SK-N-SH treated with all-trans-retinoic acid at 6 μM for 48 hours (cell line): ENCODE results near the gene STIP1.
A peak's percentile ranks its signal among the peaks of the same experiment; 100 is the strongest.

Source experiments
- ATAC-seq: fragments of 200-7000 bp; cut with Tn5 transposase; 3 replicates; pipeline ENCODE4 v1.9.1; 2020; ENCODE audit warnings: mild to moderate bottlenecking, moderate library complexity
- CREB5 ChIP-seq: fragments of 250-450 bp; sonication (Bioruptor Pico); IDR thresholded peaks from 2 replicates; pipeline ENCODE4 v1.5.1; 2020; ENCODE audit warnings: low read depth, mild to moderate bottlenecking, moderate library complexity
- CSDC2 ChIP-seq: fragments of 250-450 bp; sonication (Bioruptor Pico); IDR thresholded peaks from 2 replicates; pipeline ENCODE4 v1.5.0; 2020; ENCODE audit warnings: mild to moderate bottlenecking, moderate library complexity
- CSRNP3 ChIP-seq: fragments of 250-450 bp; sonication (Bioruptor Pico); IDR thresholded peaks from 2 replicates; pipeline ENCODE4 v1.5.1; 2021; ENCODE audit warnings: mild to moderate bottlenecking, moderate library complexity
- ESRRG ChIP-seq: fragments of 250-450 bp; sonication (Bioruptor Pico); IDR thresholded peaks from 2 replicates; pipeline ENCODE4 v1.6.1; 2021; ENCODE audit warnings: mild to moderate bottlenecking
- ISL1 ChIP-seq: fragments of 250-450 bp; sonication (Bioruptor Pico); IDR thresholded peaks from 2 replicates; pipeline ENCODE4 v2.1.2; 2022; ENCODE audit warnings: mild to moderate bottlenecking, moderate library complexity
- OSR1 ChIP-seq: fragments of 250-450 bp; sonication (Bioruptor Pico); IDR thresholded peaks from 2 replicates; pipeline ENCODE4 v1.8.0; 2022; ENCODE audit warnings: moderate library complexity, mild to moderate bottlenecking, inconsistent platforms
- PATZ1 ChIP-seq: fragments of 250-450 bp; sonication (Bioruptor Pico); IDR thresholded peaks from 2 replicates; pipeline ENCODE4 v1.8.0; 2020; ENCODE audit warnings: mild to moderate bottlenecking, moderate library complexity, borderline replicate concordance
- POU6F1 ChIP-seq: fragments of 250-450 bp; sonication (Bioruptor Pico); IDR thresholded peaks from 2 replicates; pipeline ENCODE4 v1.8.0; 2021; ENCODE audit warnings: low read depth, mild to moderate bottlenecking, moderate library complexity, borderline replicate concordance
- SNAI2 ChIP-seq: fragments of 250-450 bp; sonication (Bioruptor Pico); IDR thresholded peaks from 2 replicates; pipeline ENCODE4 v1.5.0; 2020; ENCODE audit warnings: mild to moderate bottlenecking, moderate library complexity
- TOX ChIP-seq: fragments of 250-450 bp; sonication (Bioruptor Pico); IDR thresholded peaks from 2 replicates; pipeline ENCODE4 v1.8.0; 2021; ENCODE audit warnings: mild to moderate bottlenecking, moderate library complexity, borderline replicate concordance
- TSHZ2 ChIP-seq: fragments of 250-450 bp; sonication (Bioruptor Pico); IDR thresholded peaks from 2 replicates; pipeline ENCODE4 v1.5.0; 2020; ENCODE audit warnings: mild to moderate bottlenecking, moderate library complexity
- ZFP3 ChIP-seq: fragments of 250-450 bp; sonication (Bioruptor Pico); IDR thresholded peaks from 2 replicates; pipeline ENCODE4 v1.5.0; 2020; ENCODE audit warnings: mild to moderate bottlenecking, moderate library complexity
- ZFP30 ChIP-seq: fragments of 450-650 bp; formaldehyde crosslinking; IDR thresholded peaks from 2 replicates; pipeline ENCODE4 v1.5.0; 2022; ENCODE audit warnings: mild to moderate bottlenecking, moderate library complexity
- ZNF565 ChIP-seq: fragments of 450-650 bp; formaldehyde crosslinking; conservative IDR thresholded peaks from 2 replicates; pipeline ENCODE4 v1.5.0; 2020; ENCODE audit warnings: low read depth, mild to moderate bottlenecking, moderate library complexity
- ZNF70 ChIP-seq: fragments of 450-650 bp; formaldehyde crosslinking; IDR thresholded peaks from 2 replicates; pipeline ENCODE4 v1.5.0; 2020; ENCODE audit warnings: mild to moderate bottlenecking, moderate library complexity
- ZNF8 ChIP-seq: fragments of 450-650 bp; formaldehyde crosslinking; IDR thresholded peaks from 2 replicates; pipeline ENCODE4 v1.5.0; 2020; ENCODE audit warnings: mild to moderate bottlenecking, moderate library complexity

Gene STIP1

GRCh38 chr11:64181506-64182411, 4.2 kb upstream of the STIP1 start:
- ATAC-seq, result peak; percentile 74
- TF ChIP-seq ISL1 (CRISPR knock-in tag) (0 out of 2 replicates have a peak, but pooled peaks have one; percentile 6), ZFP3 (CRISPR knock-in tag) (peak; percentile 71), CREB5 (no peak)

GRCh38 chr11:64183890-64184289, 2.1 kb upstream of the STIP1 start:
- no peak for TF ChIP-seq ZFP30 (CRISPR knock-in tag)
- TF ChIP-seq PATZ1, result no peak
- no peak for TF ChIP-seq OSR1 (CRISPR knock-in tag)

GRCh38 chr11:64185175-64185692, 737 bp upstream of the STIP1 start:
- TF ChIP-seq CSRNP3 (CRISPR knock-in tag) (no peak), TSHZ2 (no peak), ZFP3 (CRISPR knock-in tag) (peak; percentile 82), CSDC2 (CRISPR knock-in tag) (0 out of 2 replicates have a peak, but pooled peaks have one; percentile 63), ZNF565 (CRISPR knock-in tag) (no peak), ISL1 (CRISPR knock-in tag) (no peak)
- TF ChIP-seq, all 23 proteins: peak for 2
- peak; percentile 49 for ATAC-seq

More at GRCh38 chr11:64183890-64184289, 2.1 kb upstream of the STIP1 start:
- ATAC-seq, result no peak

GRCh38 chr11:64186492-64187165, 658 bp downstream of the STIP1 start:
- ATAC-seq, result no peak
- no peak for TF ChIP-seq CSDC2 (CRISPR knock-in tag)
- TF ChIP-seq CSRNP3 (CRISPR knock-in tag), result no peak
- no peak for TF ChIP-seq ZNF70 (CRISPR knock-in tag)
- no peak for TF ChIP-seq PATZ1
- no peak for TF ChIP-seq TOX (CRISPR knock-in tag)
- TF ChIP-seq SNAI2 (CRISPR knock-in tag), result no peak
- no peak for TF ChIP-seq ESRRG (CRISPR knock-in tag)
- TF ChIP-seq ZNF565 (CRISPR knock-in tag), result no peak
- TF ChIP-seq ZNF8 (CRISPR knock-in tag), result no peak
- no peak for TF ChIP-seq TSHZ2
- no peak for TF ChIP-seq POU6F1 (CRISPR knock-in tag)
